ENCODE measurements around the gene TTC22.
A peak's percentile ranks its signal among the peaks of the same experiment; 100 is the strongest.

The TTC22 gene

GRCh38 chr1:54764922-54765561 is 36.1 kb downstream of the TTC22 start:
- DNase-seq (ENCODE audit: low read depth, low spot score), result no peak
- H3K4me3 ChIP-seq (ENCODE audit: low read length), result peak overlapping the region; percentile 63

- peak within 1 kb of the TSS; percentile 97 for H3K4me3 ChIP-seq (ENCODE audit: low read length)
- peak; percentile 99 for DNase-seq (ENCODE audit: low read depth, low spot score)
Observed at GRCh38 chr1:54764133-54764921, 36.8 kb downstream of the TTC22 start, which contains the start of gene PARS2. Gene PARS2, minus strand, starts transcription at chr1:54764523. Its CDS starts 5,362 bp downstream, at chr1:54759161.

- no peak for DNase-seq (ENCODE audit: low read depth, low spot score)
- peak overlapping the region; percentile 97 for H3K4me3 ChIP-seq (ENCODE audit: low read length)
Observed at GRCh38 chr1:54763816-54764132, 37.3 kb downstream of the TTC22 start.

- DNase-seq (ENCODE audit: low read depth, low spot score), result no peak
- no peak overlapping the region for H3K4me3 ChIP-seq (ENCODE audit: low read length)
Observed at GRCh38 chr1:54758678-54759348, 42.3 kb downstream of the TTC22 start.

GRCh38 chr1:54757833-54758232 is 43.3 kb downstream of the TTC22 start:
- no peak overlapping the region for H3K4me3 ChIP-seq (ENCODE audit: low read length)
- no peak for DNase-seq (ENCODE audit: low read depth, low spot score)

- H3K4me3 ChIP-seq (ENCODE audit: low read length), result no peak overlapping the region
- no peak for DNase-seq (ENCODE audit: low read depth, low spot score)
Observed at GRCh38 chr1:54754486-54755285, 46.4 kb downstream of the TTC22 start.

GRCh38 chr1:54754045-54754444 is 47.1 kb downstream of the TTC22 start:
- no peak overlapping the region for H3K4me3 ChIP-seq (ENCODE audit: low read length)
- DNase-seq (ENCODE audit: low read depth, low spot score), result no peak

- no peak for DNase-seq (ENCODE audit: low read depth, low spot score)
- H3K4me3 ChIP-seq (ENCODE audit: low read length), result no peak overlapping the region
Observed at GRCh38 chr1:54751426-54751825, 49.7 kb downstream of the TTC22 start.

- DNase-seq (ENCODE audit: low read depth, low spot score), result no peak
- H3K4me3 ChIP-seq (ENCODE audit: low read length), result no peak overlapping the region
Observed at GRCh38 chr1:54750596-54750995, 50.5 kb downstream of the TTC22 start.

GRCh38 chr1:54748094-54748835 is 52.9 kb downstream of the TTC22 start:
- no peak for DNase-seq (ENCODE audit: low read depth, low spot score)
- no peak overlapping the region for H3K4me3 ChIP-seq (ENCODE audit: low read length)

- DNase-seq (ENCODE audit: low read depth, low spot score), result no peak
- no peak overlapping the region for H3K4me3 ChIP-seq (ENCODE audit: low read length)
Observed at GRCh38 chr1:54745864-54746263, 55.3 kb downstream of the TTC22 start.

GRCh38 chr1:54745274-54745673 is 55.8 kb downstream of the TTC22 start:
- no peak overlapping the region for H3K4me3 ChIP-seq (ENCODE audit: low read length)

GRCh38 chr1:54744696-54745095 is 56.4 kb downstream of the TTC22 start:
- H3K4me3 ChIP-seq (ENCODE audit: low read length), result no peak overlapping the region
- no peak for DNase-seq (ENCODE audit: low read depth, low spot score)

More at GRCh38 chr1:54745274-54745673, 55.8 kb downstream of the TTC22 start:
- no peak for DNase-seq (ENCODE audit: low read depth, low spot score)

- DNase-seq (ENCODE audit: low read depth, low spot score), result no peak
- no peak overlapping the region for H3K4me3 ChIP-seq (ENCODE audit: low read length)
Observed at GRCh38 chr1:54743416-54744226, 57.5 kb downstream of the TTC22 start.

GRCh38 chr1:54742282-54742681 is 58.8 kb downstream of the TTC22 start:
- H3K4me3 ChIP-seq (ENCODE audit: low read length), result no peak overlapping the region
- no peak for DNase-seq (ENCODE audit: low read depth, low spot score)

- no peak for DNase-seq (ENCODE audit: low read depth, low spot score)
- H3K4me3 ChIP-seq (ENCODE audit: low read length), result no peak overlapping the region
Observed at GRCh38 chr1:54741531-54741930, 59.6 kb downstream of the TTC22 start.

GRCh38 chr1:54738244-54738643 is 62.9 kb downstream of the TTC22 start:
- DNase-seq (ENCODE audit: low read depth, low spot score), result no peak
- no peak overlapping the region for H3K4me3 ChIP-seq (ENCODE audit: low read length)

GRCh38 chr1:54736685-54737084 is 64.4 kb downstream of the TTC22 start:
- no peak overlapping the region for H3K4me3 ChIP-seq (ENCODE audit: low read length)
- DNase-seq (ENCODE audit: low read depth, low spot score), result no peak

Measured in Jurkat, Clone E6-1 (cell line).